Endothelial cell of umbilical vein (primary cell): ENCODE results near the gene EPX. TPM values are rescaled to one million over a fixed set of nuclear protein-coding genes. Genes with fewer than 3 reads are reported as not detected.

Experiments used
- BruUV-seq: library from RNA; stranded (reverse); fragments of 400-500 nt; replicated peaks from 2 replicates; lab custom pipeline; 2021; lab: Mats Ljungman, UMichigan
- CTCF ChIA-PET: fragments of 300-600, 350-600 bp; sonication (Branson Sonifier 250); formaldehyde crosslinking; loops from one replicate; lab custom pipeline; 2021; ENCODE audit warnings: antibody characterized with exemption, inconsistent platforms; lab: Charles Lee
- POLR2A ChIA-PET: fragments of 300-600, 350-600 bp; sonication (Branson Sonifier 250); formaldehyde crosslinking; loops from one replicate; lab custom pipeline; 2021; ENCODE audit warnings: antibody characterized with exemption, inconsistent platforms; lab: Charles Lee
- DNase-seq: peaks from one replicate; pipeline ENCODE4 v3.0.0-alpha.2; 2011; ENCODE audit warnings: low read depth, low spot score
- FAIRE-seq: peaks from 2 replicates; lab custom pipeline; 2011; peaks lifted over from hg19 to GRCh38; lab: Jason Lieb, UNC
- H2AFZ ChIP-seq: 2 replicates; pipeline ENCODE4 v1.6.0; 2012; ENCODE audit warnings: low read depth, low read length, control low read depth, inconsistent platforms
- H3K27ac ChIP-seq: 2 replicates; pipeline ENCODE4 v1.5.1; 2011; ENCODE audit warnings: low read depth, mild to moderate bottlenecking, control low read depth, low read length, moderate library complexity; ENCODE audit not compliant: insufficient read depth
- H3K27me3 ChIP-seq, 2 experiments: 2 replicates each; pipeline versions ENCODE4 v1.6.0 to v1.6.1; 2011; ENCODE audit warnings: low read length in 2 of 2, mixed read lengths in 1 of 2; ENCODE audit not compliant: control insufficient read depth in 2 of 2, insufficient read depth in 2 of 2
- H3K36me3 ChIP-seq, 2 experiments: 2 replicates in 1 of 2; 3 replicates in 1 of 2; pipeline ENCODE4 v1.5.1; 2011; ENCODE audit warnings: low read length in 2 of 2, mild to moderate bottlenecking in 1 of 2, moderate library complexity in 1 of 2; ENCODE audit not compliant: control insufficient read depth in 2 of 2, insufficient read depth in 2 of 2; ENCODE audit errors: extremely low read depth in 1 of 2
- H3K4me1 ChIP-seq: 3 replicates; pipeline ENCODE4 v1.5.1; 2011; ENCODE audit warnings: mild to moderate bottlenecking, low read length; ENCODE audit not compliant: control insufficient read depth, insufficient read depth; ENCODE audit errors: extremely low read depth
- H3K4me2 ChIP-seq: 2 replicates; pipeline ENCODE4 v1.6.1; 2011; ENCODE audit warnings: low read length, control low read depth, mixed read lengths; ENCODE audit not compliant: insufficient read depth
- H3K4me3 ChIP-seq, 3 experiments: fragments of 200-600 bp in 1 of 3; sonication (generic), shearing (Covaris generic) in 1 of 3; replicated peaks in 1 of 3; 2 replicates each; pipeline ENCODE4 v1.5.1; 2011 to 2016; ENCODE audit warnings: control low read depth in 3 of 3, low read length in 3 of 3, mild to moderate bottlenecking in 2 of 3, inconsistent platforms in 1 of 3, low read depth in 1 of 3, moderate library complexity in 1 of 3; ENCODE audit not compliant: insufficient read depth in 1 of 3
- H3K79me2 ChIP-seq: 2 replicates; pipeline ENCODE4 v1.6.0; 2012; ENCODE audit warnings: low read length, inconsistent platforms; ENCODE audit not compliant: control insufficient read depth, insufficient read depth
- H3K9ac ChIP-seq: replicated peaks from 2 replicates; pipeline ENCODE3; 2011; ENCODE audit warnings: low read length, control low read depth; ENCODE audit not compliant: insufficient read depth; ENCODE audit errors: extremely low read depth
- H3K9me1 ChIP-seq: replicated peaks from 3 replicates; pipeline ENCODE4 v1.6.0; 2011; ENCODE audit warnings: mild to moderate bottlenecking, low read length; ENCODE audit not compliant: control insufficient read depth, insufficient read depth; ENCODE audit errors: extremely low read depth
- H3K9me3 ChIP-seq: replicated peaks from 2 replicates; pipeline ENCODE4 v1.5.1; 2012; ENCODE audit warnings: low read length, inconsistent platforms; ENCODE audit not compliant: control insufficient read depth, insufficient read depth
- H4K20me1 ChIP-seq: replicated peaks from 2 replicates; pipeline ENCODE3; 2011; ENCODE audit warnings: mild to moderate bottlenecking, low read length; ENCODE audit not compliant: control insufficient read depth, insufficient read depth; ENCODE audit errors: extremely low read depth
- EZH2 ChIP-seq: IDR thresholded peaks from 2 replicates; pipeline ENCODE4 v1.6.1; 2012; ENCODE audit warnings: borderline replicate concordance, low read depth, mild to moderate bottlenecking, moderate library complexity, low read length, inconsistent platforms; ENCODE audit not compliant: severe bottlenecking
- FOS ChIP-seq: IDR thresholded peaks from 2 replicates; pipeline ENCODE4 v1.6.1; 2011; ENCODE audit warnings: mild to moderate bottlenecking, low read length, moderate library complexity, borderline replicate concordance; ENCODE audit not compliant: insufficient read depth
- GATA2 ChIP-seq: IDR thresholded peaks from 2 replicates; pipeline ENCODE4 v1.7.0; 2011; ENCODE audit warnings: low read depth, mild to moderate bottlenecking, moderate library complexity, mixed read lengths, low read length; ENCODE audit not compliant: insufficient read length, insufficient read depth
- JUN ChIP-seq: IDR thresholded peaks from 2 replicates; pipeline ENCODE4 v1.6.1; 2011; ENCODE audit warnings: borderline replicate concordance, low read depth; ENCODE audit not compliant: insufficient read length, insufficient read depth
- MYC ChIP-seq: IDR thresholded peaks from one replicate; pipeline ENCODE4 v1.6.1; 2011; ENCODE audit warnings: mild to moderate bottlenecking, low read depth, low read length
- POLR2A ChIP-seq: IDR thresholded peaks from 2 replicates; pipeline ENCODE4 v1.6.1; 2012; ENCODE audit warnings: low read depth, mild to moderate bottlenecking, control low read depth, low read length
- POLR2AphosphoS5 ChIP-seq: IDR thresholded peaks from 2 replicates; pipeline ENCODE4 v1.6.1; 2012; ENCODE audit warnings: low read depth, mild to moderate bottlenecking, control low read depth, low read length, moderate library complexity; ENCODE audit not compliant: insufficient read depth
- dilution Hi-C: fragments of 300-500 bp; cut with MboI; formaldehyde crosslinking; loops from one replicate; pipeline ENCODE4 v1.15.0; 2019; ENCODE audit warnings: low sequenced_read_pairs; ENCODE audit not compliant: extremely low pct_ligation_motif_present
- intact Hi-C: fragments of 100-400 bp; cut with micrococcal nuclease; formaldehyde crosslinking; loops from one replicate; pipeline ENCODE4 v1.10.0; 2022
- polyA plus RNA-seq, 4 experiments: library from polyadenylated mRNA; depleted of rRNA in 3 of 4; stranded (reverse) in 3 of 4; unstranded in 1 of 4; fragments of >200 nt; gene quantifications; 2 replicates each; pipeline versions ENCODE4 v1.2.1 to v1.2.3, GENCODE V29; 2011 to 2012; ENCODE audit warnings: missing spikeins in 1 of 4
- total RNA-seq: library from RNA; stranded (reverse); gene quantifications from 2 replicates; pipeline ENCODE4 v1.2.3, GENCODE V29; 2021
- TF ChIP-seq, protein P1 (sequence below), 2 donors: IDR thresholded peaks; 1 replicate in 1 of 2; 2 replicates in 1 of 2; pipeline ENCODE4 v1.5.1; 2011; ENCODE audit warnings: low read length in 2 of 2, mild to moderate bottlenecking in 2 of 2, moderate library complexity in 2 of 2, control low read depth in 1 of 2, inconsistent platforms in 1 of 2, low read depth in 1 of 2; ENCODE audit not compliant: insufficient read depth in 1 of 2; ENCODE audit errors: extremely low read depth in 1 of 2
- TF ChIP-seq, protein P2 (sequence below): IDR thresholded peaks from 2 replicates; pipeline ENCODE4 v1.6.1; 2011; ENCODE audit not compliant: insufficient read depth, insufficient read length

EPX gene
- total and polyA plus RNA-seq, 2 donors (not counting 3 experiments of a cell fraction or from before 2014, with no cell fraction given): not detected

GRCh38 chr17:58235821-58236220 lies 43.3 kb downstream of the EPX start:
- intact Hi-C loops (no loop called here), dilution Hi-C loops (no loop called here)
- no peaks in the 10 kb centered on the region for H3K9me3 ChIP-seq
- no peak for FAIRE-seq
- CTCF ChIA-PET: interaction anchor here (0.7 to 4.4 kb wide), 4 partner anchors 11 to 1093 kb away, joined by 3 to 30 read pairs (median 3); no protein-coding TSS in a partner anchor
- POLR2A ChIA-PET: no interaction called here
- TF ChIP-seq, protein P1, sequence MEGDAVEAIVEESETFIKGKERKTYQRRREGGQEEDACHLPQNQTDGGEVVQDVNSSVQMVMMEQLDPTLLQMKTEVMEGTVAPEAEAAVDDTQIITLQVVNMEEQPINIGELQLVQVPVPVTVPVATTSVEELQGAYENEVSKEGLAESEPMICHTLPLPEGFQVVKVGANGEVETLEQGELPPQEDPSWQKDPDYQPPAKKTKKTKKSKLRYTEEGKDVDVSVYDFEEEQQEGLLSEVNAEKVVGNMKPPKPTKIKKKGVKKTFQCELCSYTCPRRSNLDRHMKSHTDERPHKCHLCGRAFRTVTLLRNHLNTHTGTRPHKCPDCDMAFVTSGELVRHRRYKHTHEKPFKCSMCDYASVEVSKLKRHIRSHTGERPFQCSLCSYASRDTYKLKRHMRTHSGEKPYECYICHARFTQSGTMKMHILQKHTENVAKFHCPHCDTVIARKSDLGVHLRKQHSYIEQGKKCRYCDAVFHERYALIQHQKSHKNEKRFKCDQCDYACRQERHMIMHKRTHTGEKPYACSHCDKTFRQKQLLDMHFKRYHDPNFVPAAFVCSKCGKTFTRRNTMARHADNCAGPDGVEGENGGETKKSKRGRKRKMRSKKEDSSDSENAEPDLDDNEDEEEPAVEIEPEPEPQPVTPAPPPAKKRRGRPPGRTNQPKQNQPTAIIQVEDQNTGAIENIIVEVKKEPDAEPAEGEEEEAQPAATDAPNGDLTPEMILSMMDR (IDR thresholded peaks at IDR 0.05; ENCODE audit: extremely low read depth in 1 of 2, insufficient read depth in 1 of 2, low read depth in 1 of 2, low read length in 2 of 2): no peak
- TF ChIP-seq EZH2 (no peak), GATA2 (no peak), POLR2AphosphoS5 (no peak), POLR2A (no peak), FOS (no peak), MYC (no peak), JUN (no peak)
- TF ChIP-seq, protein P2, sequence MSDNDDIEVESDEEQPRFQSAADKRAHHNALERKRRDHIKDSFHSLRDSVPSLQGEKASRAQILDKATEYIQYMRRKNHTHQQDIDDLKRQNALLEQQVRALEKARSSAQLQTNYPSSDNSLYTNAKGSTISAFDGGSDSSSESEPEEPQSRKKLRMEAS: no peak
- no peak overlapping the region for H3K9ac ChIP-seq
- no peak overlapping the region for H3K4me3 ChIP-seq
- no peaks in the 10 kb centered on the region for H4K20me1 ChIP-seq
- no peaks in the 10 kb centered on the region for H3K36me3 ChIP-seq
- H3K4me1 ChIP-seq: no peaks in the 10 kb centered on the region
- no peaks in the 10 kb centered on the region for H3K9me1 ChIP-seq
- DNase-seq: no peak
- H3K27me3 ChIP-seq: peaks cover 10 to 21% of the 10 kb centered on the region in 2 experiments
- H3K4me2 ChIP-seq: no peak overlapping the region
- no peak overlapping the region for H3K27ac ChIP-seq
- BruUV-seq: no TSS peak
- H2AFZ ChIP-seq: no peak overlapping the region
- H3K79me2 ChIP-seq: no peaks in the 10 kb centered on the region
